Cortex of kidney (tissue), 1 donor: Measurements from ENCODE around the gene PIM3.

ENCODE experiments used
- DNase-seq: peaks from one replicate; lab custom pipeline; 2025; lab: John Stamatoyannopoulos, UW

PIM3 gene

DNA sequence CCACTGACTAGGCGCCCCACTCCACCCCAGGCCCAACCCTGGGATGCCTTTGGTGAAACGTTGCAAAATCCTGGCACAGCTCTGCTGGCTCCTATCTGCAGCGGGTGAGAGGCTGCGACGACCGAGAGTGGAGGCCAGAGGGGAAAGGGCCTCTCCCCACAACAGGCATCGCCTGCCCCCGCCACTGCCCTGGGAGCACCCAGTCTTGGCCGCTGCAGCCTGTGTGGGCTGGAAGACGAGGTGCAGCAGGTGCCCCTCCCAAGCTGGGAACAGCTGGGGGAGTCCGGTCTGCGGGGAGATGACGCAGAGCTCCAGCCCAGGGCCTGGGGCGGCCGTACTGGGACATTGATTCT lies 4.2 kb upstream of the PIM3 start:
- DNase-seq, result no peak

DNA sequence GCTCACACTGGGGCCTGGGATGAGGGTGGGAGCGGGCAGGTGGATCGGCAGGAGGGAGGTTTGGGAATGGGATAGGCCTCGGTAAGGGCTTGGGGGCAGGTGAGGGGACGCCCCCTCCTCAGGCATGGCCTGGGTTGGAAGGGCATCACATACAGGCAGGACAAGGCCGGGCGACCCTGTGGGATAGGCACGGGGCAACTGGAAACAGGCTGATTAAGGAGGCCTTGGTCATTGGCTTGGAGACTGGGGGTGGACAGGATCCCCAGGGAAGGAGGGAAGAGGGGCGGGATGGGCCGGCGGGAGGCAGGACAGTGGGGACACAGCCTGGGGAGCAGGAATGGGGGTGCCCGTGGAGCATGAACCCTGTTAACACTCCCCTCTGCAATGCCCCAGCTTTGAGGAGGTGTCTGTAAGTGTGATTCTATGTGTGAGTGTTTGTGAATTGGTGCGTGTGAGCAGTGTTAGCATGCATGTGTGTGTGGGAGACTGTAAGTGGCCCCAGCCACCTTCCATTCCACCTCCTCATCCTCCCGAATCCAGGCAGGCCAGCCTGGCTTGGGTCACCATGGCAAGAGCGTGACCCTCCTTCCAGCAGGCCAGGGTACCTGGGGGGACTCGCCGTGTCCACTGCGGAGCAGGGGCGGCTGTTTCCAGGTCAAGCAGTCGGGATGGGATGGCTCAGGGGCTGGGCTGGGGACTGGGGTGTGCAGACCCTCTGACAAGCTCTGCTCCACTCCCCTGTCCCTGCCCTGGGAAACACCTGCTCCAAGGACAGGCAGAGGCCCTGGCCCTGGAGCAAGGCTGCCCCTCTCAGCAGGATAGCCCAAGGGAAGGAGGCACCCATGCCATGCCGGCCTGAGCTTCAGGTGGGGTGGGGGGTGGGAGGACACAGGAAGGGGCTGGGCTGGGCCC lies 3.4 kb upstream of the PIM3 start:
- no peak for DNase-seq

DNA sequence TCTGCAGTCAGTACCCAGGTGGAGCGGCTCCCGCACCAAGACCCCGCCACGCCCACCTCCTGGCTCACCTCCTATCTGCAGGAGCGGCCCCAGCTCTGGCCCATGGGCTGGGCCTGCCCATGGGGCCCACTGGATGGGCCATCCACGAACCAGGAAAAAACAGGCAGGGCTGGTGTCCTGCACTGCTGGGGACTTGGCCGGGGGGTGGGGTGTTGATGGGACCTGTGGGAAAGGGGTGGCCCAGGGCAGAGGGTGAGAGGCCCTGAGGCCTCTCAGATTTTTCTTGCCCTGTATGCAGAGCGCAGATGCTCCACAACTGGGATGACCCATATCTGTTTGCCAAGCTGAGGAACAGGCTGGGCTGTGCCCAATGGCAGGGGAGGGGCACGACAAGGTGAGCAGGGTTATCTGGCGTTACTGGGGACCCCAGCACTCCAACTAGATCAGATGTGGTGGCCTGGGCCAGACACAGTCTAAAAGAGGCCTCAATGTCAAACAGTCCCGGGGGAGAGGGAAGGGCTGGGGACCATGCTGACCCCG lies 2.7 kb upstream of the PIM3 start:
- DNase-seq, result no peak

DNA sequence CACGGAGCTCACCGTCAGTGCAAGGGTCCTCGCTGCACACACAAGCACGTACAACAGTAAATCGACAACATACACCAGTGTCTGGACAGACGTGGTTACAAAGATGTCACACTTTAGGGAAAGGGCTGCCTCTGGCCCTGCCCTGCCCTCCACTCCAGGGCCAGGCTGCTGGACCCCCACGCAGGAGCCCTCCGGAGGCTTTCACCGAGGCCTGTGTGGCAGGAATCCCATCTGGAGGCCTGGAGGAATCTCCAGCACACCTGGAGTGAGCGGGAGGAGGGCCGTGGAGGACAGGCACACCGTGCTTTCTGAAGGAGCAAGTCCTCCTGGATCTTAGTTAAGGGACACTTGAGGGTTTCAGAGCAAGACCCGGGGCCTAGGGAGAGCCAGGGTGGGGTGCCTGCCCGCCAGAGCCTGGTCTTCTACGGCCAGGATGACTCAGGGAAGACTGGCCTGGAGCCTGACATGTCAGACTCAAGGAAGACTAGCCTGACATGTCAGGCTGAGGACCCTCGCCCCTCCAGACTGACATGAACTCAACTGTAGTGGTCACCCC lies 2.1 kb upstream of the PIM3 start:
- DNase-seq, result no peak

DNA sequence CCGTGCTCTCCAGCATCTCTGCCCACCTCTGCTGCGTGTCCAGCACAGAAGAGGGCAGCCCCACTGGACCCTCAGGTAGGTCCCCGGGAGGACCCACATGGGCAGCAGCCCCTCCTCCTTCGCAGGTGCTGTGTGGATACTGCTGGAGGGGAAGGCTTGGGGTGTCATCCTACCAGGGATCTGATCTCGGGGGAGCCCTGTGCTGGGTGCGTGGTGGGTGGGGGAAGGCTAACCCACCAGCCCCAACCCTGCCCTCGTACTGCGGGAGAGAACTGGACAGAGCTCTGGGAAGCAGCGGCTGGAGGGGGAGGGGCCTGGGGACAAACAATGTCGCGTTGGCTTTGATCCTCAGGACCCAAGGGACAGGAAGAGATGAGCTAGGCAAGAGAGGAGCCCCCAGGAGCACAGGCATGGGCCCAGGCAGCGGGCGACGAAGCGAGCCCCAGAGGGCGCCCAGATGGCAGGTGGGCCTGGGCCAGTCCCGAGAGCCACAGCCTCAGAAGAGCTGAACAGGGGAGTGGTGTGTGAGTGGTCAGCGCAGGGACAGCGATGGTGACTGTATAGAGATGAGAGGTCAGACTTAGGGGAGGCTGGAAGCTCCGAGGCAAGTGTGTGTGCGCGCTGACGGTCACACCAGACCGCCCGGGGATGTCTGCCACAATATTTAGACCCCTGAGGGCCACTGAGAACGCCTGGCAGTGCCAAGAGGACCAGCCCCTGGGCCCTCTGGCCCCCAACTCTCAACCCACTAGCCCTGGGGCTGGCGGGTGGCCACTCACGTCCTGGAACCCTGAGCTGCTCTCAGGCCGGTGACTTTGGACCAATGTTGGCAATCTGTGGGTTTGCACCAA lies 1.4 kb upstream of the PIM3 start:
- DNase-seq, result no peak

DNA sequence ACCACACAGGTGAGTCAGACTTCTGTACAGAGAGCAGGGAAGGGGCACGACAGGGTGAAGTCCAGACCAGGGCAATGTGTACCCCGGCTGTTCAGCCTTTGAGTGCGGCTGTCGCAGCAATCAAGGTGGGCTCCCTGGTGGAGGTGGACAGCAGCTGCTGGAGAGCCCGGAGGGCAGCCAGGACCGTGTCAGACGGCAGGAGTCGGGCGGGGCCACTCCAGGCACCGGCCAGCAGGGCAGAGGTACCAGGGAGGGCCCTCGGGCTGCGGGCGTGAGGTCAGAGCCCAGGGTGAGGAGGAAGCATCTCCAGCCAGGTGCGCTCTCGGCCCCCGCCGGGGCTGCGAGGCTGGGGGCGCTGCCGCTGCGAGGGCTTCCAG lies 802 bp upstream of the PIM3 start:
- no peak for DNase-seq

DNA sequence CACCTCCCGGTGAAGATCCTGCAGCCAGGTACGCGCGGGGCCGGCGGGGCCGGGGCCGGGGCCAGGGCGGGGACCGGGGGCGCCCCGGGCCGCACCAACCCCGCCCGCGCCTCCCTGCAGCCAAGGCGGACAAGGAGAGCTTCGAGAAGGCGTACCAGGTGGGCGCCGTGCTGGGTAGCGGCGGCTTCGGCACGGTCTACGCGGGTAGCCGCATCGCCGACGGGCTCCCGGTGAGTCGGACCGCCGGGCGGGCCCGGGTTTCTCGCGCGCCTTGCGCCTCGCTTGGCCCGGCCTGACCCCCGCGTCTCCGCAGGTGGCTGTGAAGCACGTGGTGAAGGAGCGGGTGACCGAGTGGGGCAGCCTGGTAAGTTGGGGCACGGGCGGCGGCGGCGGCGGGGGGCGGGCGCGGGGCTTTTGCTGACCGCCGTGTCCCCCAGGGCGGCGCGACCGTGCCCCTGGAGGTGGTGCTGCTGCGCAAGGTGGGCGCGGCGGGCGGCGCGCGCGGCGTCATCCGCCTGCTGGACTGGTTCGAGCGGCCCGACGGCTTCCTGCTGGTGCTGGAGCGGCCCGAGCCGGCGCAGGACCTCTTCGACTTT lies 531 bp downstream of the PIM3 start:
- DNase-seq, result no peak

DNA sequence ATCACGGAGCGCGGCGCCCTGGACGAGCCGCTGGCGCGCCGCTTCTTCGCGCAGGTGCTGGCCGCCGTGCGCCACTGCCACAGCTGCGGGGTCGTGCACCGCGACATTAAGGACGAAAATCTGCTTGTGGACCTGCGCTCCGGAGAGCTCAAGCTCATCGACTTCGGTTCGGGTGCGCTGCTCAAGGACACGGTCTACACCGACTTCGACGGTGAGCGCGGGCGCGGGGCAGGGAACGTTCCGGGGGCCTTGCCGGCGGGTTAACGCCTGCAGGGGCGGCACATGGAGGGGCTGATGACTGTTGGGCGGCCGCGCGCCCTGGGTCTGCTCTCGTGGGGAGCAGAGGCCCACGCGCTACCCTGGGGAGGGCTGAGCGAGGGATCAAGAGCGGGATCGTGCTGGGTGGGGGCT lies 1.0 kb downstream of the PIM3 start:
- no peak for DNase-seq

DNA sequence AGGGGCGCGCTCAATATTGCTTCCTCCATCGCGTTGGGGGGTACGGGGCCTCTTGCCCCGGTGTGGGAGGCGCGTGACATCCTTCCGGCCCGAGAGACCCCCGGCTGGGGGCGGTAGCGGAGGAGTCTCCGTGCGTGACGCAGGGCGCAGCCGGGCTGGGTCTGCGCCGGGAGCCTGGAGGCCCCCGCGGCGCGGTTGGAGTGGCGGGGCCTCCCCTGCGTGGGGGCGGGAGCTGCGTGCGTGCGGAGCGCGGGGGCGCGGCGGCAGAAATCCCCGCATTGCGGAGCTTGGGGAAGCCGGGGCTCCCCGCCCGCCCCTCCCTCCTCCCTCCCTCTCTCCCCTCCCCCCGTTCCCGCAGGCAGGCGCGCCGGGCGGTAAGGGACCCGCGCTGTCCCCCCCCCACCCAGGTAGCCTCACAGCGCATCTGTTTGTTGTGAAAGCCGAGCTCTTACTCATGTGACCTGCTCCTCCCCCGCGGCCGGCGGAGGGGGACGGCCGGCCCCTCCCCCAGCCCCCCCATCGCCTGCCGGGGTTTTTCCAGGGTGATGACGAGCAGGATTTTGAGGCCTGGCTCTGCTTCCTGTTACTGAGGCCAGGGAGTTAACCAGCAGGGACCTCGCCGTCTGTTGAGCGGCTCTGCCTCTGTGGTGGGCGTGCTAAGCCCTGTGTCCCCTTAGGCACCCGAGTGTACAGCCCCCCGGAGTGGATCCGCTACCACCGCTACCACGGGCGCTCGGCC lies 1.6 kb downstream of the PIM3 start:
- no peak for DNase-seq

DNA sequence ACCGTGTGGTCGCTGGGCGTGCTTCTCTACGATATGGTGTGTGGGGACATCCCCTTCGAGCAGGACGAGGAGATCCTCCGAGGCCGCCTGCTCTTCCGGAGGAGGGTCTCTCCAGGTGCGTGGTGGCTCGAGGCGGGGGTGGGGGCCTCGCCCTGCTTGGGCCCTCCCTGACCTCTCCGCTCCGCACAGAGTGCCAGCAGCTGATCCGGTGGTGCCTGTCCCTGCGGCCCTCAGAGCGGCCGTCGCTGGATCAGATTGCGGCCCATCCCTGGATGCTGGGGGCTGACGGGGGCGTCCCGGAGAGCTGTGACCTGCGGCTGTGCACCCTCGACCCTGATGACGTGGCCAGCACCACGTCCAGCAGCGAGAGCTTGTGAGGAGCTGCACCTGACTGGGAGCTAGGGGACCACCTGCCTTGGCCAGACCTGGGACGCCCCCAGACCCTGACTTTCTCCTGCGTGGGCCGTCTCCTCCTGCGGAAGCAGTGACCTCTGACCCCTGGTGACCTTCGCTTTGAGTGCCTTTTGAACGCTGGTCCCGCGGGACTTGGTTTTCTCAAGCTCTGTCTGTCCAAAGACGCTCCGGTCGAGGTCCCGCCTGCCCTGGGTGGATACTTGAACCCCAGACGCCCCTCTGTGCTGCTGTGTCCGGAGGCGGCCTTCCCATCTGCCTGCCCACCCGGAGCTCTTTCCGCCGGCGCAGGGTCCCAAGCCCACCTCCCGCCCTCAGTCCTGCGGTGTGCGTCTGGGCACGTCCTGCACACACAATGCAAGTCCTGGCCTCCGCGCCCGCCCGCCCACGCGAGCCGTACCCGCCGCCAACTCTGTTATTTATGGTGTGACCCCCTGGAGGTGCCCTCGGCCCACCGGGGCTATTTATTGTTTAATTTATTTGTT lies 2.4 kb downstream of the PIM3 start:
- no peak for DNase-seq

DNA sequence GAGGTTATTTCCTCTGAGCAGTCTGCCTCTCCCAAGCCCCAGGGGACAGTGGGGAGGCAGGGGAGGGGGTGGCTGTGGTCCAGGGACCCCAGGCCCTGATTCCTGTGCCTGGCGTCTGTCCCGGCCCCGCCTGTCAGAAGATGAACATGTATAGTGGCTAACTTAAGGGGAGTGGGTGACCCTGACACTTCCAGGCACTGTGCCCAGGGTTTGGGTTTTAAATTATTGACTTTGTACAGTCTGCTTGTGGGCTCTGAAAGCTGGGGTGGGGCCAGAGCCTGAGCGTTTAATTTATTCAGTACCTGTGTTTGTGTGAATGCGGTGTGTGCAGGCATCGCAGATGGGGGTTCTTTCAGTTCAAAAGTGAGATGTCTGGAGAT lies 3.1 kb downstream of the PIM3 start:
- DNase-seq, result no peak

DNA sequence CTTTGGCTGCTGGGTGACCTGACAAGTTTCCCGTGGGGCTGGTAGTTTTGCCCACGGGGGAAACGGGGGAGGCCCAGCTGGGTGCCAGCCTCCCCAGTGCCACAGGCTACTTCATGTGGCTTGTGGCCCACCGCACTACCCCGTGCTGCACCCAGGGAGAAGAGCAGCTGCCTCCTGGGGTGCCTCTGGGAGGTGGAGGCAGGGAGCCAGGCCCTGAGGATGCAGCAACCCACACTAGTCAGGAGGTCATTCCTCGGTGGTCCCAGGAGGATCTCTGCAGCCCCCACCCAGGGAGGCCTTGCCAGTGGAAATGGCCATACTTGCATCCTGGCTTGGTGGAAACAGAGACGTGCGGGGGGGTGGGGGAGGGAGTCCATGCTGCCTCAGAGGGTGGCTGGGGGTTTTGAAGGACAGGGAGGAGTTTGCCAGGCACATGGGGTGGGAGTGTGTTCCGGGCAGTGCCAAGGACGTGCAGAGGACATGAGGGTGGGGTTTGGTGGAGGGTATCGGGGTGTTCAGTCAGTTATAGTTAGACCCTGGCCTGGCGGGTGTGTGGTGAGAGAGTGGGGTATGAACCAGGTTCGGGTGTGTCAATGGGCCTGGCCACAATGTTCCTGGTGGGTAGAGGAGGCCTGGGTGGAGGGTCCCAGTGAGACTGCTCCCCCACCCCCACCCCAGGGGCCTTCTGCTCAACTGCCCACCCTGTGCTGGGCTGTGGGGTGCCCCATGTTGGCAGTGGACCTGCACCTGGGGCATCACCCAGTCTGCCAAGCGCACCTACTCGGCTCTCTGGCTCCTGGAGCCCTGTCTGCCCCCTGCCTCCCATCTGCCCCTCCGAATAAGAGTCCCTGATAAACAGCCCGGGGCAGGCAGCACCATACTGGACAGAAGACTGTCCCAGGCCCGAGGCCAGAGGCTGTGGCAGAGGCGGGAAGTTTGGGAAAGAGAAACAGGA lies 3.8 kb downstream of the PIM3 start:
- DNase-seq, result no peak

DNA sequence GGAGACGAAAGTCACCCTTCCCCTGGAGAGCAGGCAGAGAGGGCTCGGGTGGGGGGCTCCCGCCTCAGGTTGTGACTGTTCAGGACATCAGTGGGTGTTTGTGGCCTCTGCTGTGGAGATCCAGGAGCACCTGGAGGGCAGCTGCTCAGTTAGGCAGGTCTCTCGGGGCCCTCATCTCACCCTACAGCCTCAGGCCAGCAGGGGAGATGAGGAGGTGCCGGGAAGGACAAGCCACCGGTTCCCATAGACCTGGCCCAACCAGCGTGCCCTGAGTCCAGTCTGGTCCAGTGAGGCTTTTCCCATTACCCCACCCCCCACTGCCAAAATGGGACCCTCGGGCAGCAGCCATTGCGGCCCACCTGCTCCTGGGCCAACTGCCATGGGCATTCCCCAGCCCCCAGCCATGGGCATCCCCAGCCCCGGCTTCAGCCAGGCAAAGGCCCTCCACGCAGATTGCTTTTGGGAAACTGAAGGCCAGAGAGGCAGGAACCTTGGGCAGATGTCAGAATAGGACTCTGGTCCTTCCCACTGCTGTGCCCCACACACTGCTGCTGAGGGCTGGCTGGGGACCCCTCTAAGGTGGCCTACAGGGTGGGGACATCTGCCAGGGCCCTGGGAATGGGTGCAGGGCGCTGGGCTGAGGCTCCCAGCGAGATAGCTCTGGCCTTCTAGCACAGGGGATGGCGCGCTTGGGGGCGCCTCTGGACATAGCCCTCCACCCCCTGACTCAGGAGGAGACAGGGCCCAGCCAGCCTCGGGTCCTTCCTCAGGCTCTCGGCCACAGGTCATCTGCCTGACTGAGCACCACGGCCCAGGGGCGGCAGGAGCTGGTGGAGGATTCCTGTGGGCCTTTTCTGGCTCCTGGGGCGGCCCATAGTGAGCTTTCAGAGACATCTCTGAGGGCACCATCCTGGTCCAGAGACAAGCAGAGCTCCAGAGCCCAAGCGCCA lies 4.8 kb downstream of the PIM3 start:
- DNase-seq, result no peak

DNA sequence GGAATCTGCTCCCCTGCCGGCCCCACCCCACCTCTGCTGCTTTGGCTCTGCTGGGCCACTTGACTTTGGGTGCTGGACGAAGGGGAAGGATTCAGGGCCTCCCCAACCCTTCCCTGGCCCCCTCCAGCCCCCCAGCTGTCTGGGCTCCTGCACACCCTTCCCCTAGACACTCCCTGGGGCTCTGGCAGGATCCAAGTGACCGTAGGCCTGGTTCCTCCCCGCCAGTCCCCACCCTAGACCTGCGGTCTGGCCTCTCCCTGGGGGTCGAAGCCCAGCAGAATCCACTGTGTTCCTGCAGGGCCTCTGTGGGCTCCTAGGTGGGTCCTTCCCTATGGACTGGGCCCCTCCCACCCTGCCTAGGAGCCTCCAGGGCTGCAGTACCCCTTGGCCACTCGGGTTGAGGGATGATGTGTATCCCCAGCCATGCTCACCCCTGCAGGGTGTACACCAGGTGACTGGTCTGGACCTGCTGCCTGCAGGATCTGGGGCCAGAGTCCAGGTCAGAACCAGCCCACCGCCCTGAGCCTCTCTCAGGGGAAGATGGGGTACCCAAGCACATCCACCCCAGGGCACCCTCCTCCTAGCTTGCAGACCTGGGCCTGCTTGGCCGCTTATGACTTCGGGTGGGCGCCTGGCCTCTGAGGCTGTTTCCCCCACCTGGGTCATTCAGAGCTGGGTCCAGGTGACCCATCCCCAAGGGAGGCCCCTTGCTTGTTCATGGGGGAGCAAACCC lies 5.6 kb downstream of the PIM3 start:
- no peak for DNase-seq

DNA sequence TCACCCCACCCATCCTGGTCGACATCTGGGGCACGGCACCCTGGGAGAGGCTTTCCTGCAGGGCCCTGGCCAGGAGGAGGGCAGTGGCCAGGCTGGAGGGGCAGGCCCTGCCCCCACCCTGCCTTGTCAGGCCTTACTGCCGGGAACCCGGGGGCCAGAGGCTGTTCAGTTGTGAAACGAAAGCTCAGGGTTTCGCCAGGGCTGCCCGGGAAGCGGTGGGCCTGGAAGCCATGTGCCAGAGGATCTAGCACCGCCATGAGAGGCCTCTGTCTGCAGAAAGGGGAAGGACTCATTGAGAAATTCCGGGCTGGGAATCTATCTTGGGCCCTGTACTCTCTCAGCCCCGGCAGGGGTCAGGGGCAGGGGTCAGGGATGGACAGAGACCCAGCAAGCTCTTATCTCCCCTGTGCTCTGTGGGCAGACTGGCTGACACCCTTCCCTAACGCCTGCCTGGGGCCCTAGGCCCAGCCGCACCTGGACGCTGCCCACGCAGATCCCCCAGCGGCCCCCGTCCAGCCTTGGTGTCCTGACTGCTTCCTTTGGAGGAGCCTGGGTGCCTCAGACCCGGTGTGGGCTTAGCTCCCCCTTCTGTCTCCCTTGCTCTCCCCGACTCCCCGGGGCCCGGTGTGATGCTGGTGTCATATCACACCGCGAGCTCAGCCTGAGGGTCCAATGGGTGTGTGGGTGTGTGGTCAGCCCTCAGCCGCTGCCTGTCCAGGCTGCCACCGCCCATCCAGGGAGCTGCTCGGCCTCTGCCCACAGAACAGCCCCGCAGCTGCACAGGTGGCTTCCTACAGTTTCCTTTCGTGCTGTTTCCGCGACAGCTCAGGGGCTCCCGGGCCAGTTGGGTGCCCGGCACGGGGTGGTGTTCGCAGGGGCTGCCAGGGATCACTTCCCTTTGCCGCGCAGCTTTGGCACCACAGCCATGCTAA lies 6.5 kb downstream of the PIM3 start:
- no peak for DNase-seq

DNA sequence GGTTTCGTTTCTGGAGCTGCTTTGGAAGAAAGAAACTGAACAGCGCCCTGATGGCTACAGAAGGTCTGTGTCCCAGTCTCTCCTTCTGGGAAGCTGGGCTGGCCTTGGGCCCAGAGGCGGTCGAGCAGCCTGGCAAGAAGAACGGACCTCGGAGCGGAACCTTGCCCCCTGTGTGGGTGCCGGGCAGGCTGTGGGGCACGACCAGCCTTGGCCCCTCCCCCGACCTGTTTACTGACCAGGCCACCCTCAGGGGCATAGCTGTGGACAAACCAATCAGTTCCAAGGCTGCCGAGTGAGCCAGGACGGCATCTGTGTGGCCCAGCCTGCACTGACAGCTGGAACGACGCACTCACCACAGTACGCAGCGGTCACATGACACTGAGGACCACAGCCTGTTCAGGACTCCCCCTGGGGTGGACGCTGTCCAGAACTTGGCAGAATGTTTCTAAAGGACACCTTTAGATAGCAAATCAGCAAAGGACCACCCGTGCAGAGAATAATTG lies 7.2 kb downstream of the PIM3 start:
- no peak for DNase-seq
